Measurements from ENCODE around the gene ZBTB40.

DNA sequence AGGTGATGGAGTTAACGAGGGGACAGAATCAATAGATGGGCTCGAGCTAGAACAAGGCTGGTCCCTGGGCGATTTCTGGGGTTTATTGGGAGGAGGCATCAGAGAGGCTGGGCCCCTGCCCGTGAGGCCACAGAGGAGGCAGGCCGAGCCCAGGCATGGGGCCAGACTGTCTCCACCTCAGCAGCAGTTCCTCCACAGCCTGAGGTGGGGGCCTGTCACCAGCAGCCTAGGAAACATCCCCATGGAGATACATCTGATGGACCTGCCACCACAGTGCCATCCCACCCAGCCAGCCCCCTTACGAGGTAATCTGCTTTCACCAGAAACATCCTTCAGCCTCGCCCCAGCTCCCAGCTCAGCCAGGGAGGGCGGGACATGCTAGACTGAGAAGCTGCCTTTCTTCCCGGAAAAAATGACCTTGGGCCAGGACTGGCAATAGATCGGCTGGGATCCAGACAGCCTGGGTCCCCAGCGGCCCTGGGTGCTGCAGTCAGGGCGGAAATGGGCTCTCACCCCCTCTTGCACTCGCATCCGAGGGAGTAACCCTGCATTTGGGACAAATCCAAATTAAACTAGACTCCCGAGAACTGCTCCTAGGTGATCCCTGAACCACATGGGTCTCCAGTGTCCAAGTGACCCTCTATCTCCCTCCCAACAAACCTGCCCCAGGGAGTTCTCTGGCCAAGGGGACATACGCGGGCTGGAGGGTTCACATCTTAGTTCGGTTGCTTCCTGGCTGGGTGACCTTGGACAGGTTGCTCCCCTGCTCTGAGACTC is 101.6 kb downstream of the ZBTB40 start:
- TF ChIP-seq, protein P1, sequence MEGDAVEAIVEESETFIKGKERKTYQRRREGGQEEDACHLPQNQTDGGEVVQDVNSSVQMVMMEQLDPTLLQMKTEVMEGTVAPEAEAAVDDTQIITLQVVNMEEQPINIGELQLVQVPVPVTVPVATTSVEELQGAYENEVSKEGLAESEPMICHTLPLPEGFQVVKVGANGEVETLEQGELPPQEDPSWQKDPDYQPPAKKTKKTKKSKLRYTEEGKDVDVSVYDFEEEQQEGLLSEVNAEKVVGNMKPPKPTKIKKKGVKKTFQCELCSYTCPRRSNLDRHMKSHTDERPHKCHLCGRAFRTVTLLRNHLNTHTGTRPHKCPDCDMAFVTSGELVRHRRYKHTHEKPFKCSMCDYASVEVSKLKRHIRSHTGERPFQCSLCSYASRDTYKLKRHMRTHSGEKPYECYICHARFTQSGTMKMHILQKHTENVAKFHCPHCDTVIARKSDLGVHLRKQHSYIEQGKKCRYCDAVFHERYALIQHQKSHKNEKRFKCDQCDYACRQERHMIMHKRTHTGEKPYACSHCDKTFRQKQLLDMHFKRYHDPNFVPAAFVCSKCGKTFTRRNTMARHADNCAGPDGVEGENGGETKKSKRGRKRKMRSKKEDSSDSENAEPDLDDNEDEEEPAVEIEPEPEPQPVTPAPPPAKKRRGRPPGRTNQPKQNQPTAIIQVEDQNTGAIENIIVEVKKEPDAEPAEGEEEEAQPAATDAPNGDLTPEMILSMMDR (IDR thresholded peaks at IDR 0.05; ENCODE audit: borderline replicate concordance, extremely low read depth, low read length, poor library complexity, severe bottlenecking) = no peak
- no peak for TF ChIP-seq EZH2 (IDR thresholded peaks at IDR 0.05; ENCODE audit: borderline replicate concordance, low read depth, low read length, severe bottlenecking)

Data from DND-41 (cell line).